ENCODE measurements around the gene BCL2L13. TPM values are rescaled to one million over a fixed set of nuclear protein-coding genes. Genes with fewer than 3 reads are reported as not detected.

BCL2L13 gene
- 120 and 135 TPM in 2 replicates for total RNA-seq (2014; rRNA removed; shearing (Covaris generic); ENCODE audit: low replicate concordance)

- in situ Hi-C loops (cut with HindIII; ENCODE audit: low pct_unique_long_range_greater_than_20kb, low sequenced_read_pairs) = no loop called here
- DNase-seq (ENCODE audit: low read depth) = peak; percentile 90
Observed at GRCh38 chr22:17638432-17639246, at the start of gene BCL2L13. BCL2L13 (plus strand) TSS chr22:17638757; CDS start chr22:17655712, 16,955 bp downstream.

- no peak for DNase-seq (ENCODE audit: low read depth)
- in situ Hi-C loops (cut with HindIII; ENCODE audit: low pct_unique_long_range_greater_than_20kb, low sequenced_read_pairs) = no loop called here
Observed at GRCh38 chr22:17589810-17590375, 48.7 kb upstream of the BCL2L13 start.

GRCh38 chr22:17590586-17590985, 48.0 kb upstream of the BCL2L13 start:
- DNase-seq (ENCODE audit: low read depth) = no peak
- in situ Hi-C loops (cut with HindIII; ENCODE audit: low pct_unique_long_range_greater_than_20kb, low sequenced_read_pairs) = no loop called here

- no peak for DNase-seq (ENCODE audit: low read depth)
- in situ Hi-C loops (cut with HindIII; ENCODE audit: low pct_unique_long_range_greater_than_20kb, low sequenced_read_pairs) = no loop called here
Observed at GRCh38 chr22:17592201-17592600, 46.4 kb upstream of the BCL2L13 start.

GRCh38 chr22:17596226-17596625, 42.3 kb upstream of the BCL2L13 start:
- in situ Hi-C loops (cut with HindIII; ENCODE audit: low pct_unique_long_range_greater_than_20kb, low sequenced_read_pairs) = no loop called here
- DNase-seq (ENCODE audit: low read depth) = no peak

GRCh38 chr22:17597217-17597616, 41.3 kb upstream of the BCL2L13 start:
- no peak for DNase-seq (ENCODE audit: low read depth)
- in situ Hi-C loops (cut with HindIII; ENCODE audit: low pct_unique_long_range_greater_than_20kb, low sequenced_read_pairs) = no loop called here

- in situ Hi-C loops (cut with HindIII; ENCODE audit: low pct_unique_long_range_greater_than_20kb, low sequenced_read_pairs) = no loop called here
- no peak for DNase-seq (ENCODE audit: low read depth)
Observed at GRCh38 chr22:17598318-17598717, 40.2 kb upstream of the BCL2L13 start.

GRCh38 chr22:17601031-17601430, 37.5 kb upstream of the BCL2L13 start:
- DNase-seq (ENCODE audit: low read depth) = no peak
- in situ Hi-C loops (cut with HindIII; ENCODE audit: low pct_unique_long_range_greater_than_20kb, low sequenced_read_pairs) = no loop called here

GRCh38 chr22:17603668-17604067, 34.9 kb upstream of the BCL2L13 start:
- in situ Hi-C loops (cut with HindIII; ENCODE audit: low pct_unique_long_range_greater_than_20kb, low sequenced_read_pairs) = no loop called here
- DNase-seq (ENCODE audit: low read depth) = no peak

- no peak for DNase-seq (ENCODE audit: low read depth)
- in situ Hi-C loops (cut with HindIII; ENCODE audit: low pct_unique_long_range_greater_than_20kb, low sequenced_read_pairs) = no loop called here
Observed at GRCh38 chr22:17606496-17606895, 32.1 kb upstream of the BCL2L13 start.

GRCh38 chr22:17607891-17608521, 30.6 kb upstream of the BCL2L13 start:
- no peak for DNase-seq (ENCODE audit: low read depth)
- in situ Hi-C loops (cut with HindIII; ENCODE audit: low pct_unique_long_range_greater_than_20kb, low sequenced_read_pairs) = no loop called here

- DNase-seq (ENCODE audit: low read depth) = no peak
- in situ Hi-C loops (cut with HindIII; ENCODE audit: low pct_unique_long_range_greater_than_20kb, low sequenced_read_pairs) = no loop called here
Observed at GRCh38 chr22:17612057-17612456, 26.5 kb upstream of the BCL2L13 start.

GRCh38 chr22:17613280-17613679, 25.3 kb upstream of the BCL2L13 start:
- in situ Hi-C loops (cut with HindIII; ENCODE audit: low pct_unique_long_range_greater_than_20kb, low sequenced_read_pairs) = no loop called here

GRCh38 chr22:17627961-17628405, 10.6 kb upstream of the BCL2L13 start:
- in situ Hi-C loops (cut with HindIII; ENCODE audit: low pct_unique_long_range_greater_than_20kb, low sequenced_read_pairs) = no loop called here
- DNase-seq (ENCODE audit: low read depth) = peak; percentile 43

More at GRCh38 chr22:17613280-17613679, 25.3 kb upstream of the BCL2L13 start:
- DNase-seq (ENCODE audit: low read depth) = no peak

- in situ Hi-C loops (cut with HindIII; ENCODE audit: low pct_unique_long_range_greater_than_20kb, low sequenced_read_pairs) = no loop called here
- DNase-seq (ENCODE audit: low read depth) = peak; percentile 98
Observed at GRCh38 chr22:17628406-17629172, 10.0 kb upstream of the BCL2L13 start, which contains the start of gene ATP6V1E1. ATP6V1E1 (minus strand) TSS chr22:17628749; CDS start chr22:17628635, 114 bp downstream.

- in situ Hi-C loops (cut with HindIII; ENCODE audit: low pct_unique_long_range_greater_than_20kb, low sequenced_read_pairs) = no loop called here
- no peak for DNase-seq (ENCODE audit: low read depth)
Observed at GRCh38 chr22:17629173-17629489, 9.4 kb upstream of the BCL2L13 start.

- in situ Hi-C loops (cut with HindIII; ENCODE audit: low pct_unique_long_range_greater_than_20kb, low sequenced_read_pairs) = no loop called here
- DNase-seq (ENCODE audit: low read depth) = no peak
Observed at GRCh38 chr22:17629641-17630040, 8.9 kb upstream of the BCL2L13 start.

- in situ Hi-C loops (cut with HindIII; ENCODE audit: low pct_unique_long_range_greater_than_20kb, low sequenced_read_pairs) = no loop called here
- DNase-seq (ENCODE audit: low read depth) = no peak
Observed at GRCh38 chr22:17631076-17631565, 7.4 kb upstream of the BCL2L13 start.
